RCC 7860 (cell line): ENCODE results near the gene HMGCR.

Experiments
- DNase-seq: peaks from one replicate; pipeline ENCODE4 v3.0.0-alpha.2; 2015; ENCODE audit warnings: low spot score
- FAIRE-seq: peaks from 2 replicates; lab custom pipeline; 2012; peaks lifted over from hg19 to GRCh38; lab: Jason Lieb, UNC

The HMGCR gene

DNA sequence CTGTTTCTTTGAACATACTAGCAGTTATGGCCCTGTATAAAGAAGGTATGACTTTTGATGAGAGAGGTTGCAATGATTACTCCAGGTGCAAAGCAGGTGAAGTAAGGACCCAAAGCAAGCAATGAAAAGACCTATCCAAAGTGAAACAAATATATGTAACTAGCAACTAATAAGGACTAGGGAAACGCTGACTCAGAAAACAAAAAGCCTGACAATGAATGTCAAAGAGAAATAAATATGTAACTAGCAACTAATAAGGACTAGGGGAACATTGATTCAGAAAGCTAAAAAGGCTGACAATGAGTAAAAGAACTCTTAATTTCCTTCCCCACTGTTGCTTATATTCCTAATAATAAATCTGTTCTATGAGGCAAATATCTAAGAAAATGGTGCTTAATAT lies 43.1 kb downstream of the HMGCR start:
- DNase-seq = no peak
- no peak for FAIRE-seq

DNA sequence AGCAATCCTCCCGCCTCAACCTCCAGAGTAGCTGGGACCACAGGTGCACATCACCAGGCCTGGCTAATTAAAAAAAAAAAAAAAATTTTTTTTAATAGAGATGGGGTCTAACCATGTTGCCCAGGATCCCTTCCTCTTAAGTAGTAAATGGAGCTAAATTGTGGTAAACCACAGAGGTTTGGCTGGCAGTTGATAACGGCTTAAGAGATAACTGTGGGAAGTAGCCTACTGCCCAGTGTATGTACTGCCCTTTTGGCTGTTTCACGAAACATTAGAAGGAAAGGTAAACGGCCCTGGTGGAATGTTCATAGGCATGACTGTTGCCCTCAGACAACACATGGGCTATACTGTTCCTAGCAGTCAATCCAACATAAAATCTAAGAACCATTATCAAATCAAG lies 44.4 kb downstream of the HMGCR start:
- DNase-seq = no peak
- no peak for FAIRE-seq

DNA sequence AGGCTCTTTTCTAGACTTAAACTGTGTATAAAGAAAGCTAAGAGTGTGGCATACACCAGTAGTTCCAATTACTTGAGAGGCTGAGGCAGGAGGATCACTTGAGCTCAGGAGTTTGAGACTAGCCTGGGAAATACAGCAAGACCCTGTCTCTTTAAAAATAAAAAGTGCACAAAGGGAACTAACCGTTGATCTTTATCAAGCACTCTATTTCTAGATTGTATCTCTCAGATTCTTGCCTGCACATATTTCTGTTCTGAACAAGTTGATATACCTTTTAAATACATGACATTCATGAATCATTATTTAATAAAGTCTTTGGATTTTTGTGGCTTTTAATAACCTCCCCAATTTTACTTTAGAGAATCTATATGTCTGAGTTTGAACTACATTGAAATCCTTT lies 47.2 kb downstream of the HMGCR start:
- no peak for DNase-seq
- FAIRE-seq = no peak

DNA sequence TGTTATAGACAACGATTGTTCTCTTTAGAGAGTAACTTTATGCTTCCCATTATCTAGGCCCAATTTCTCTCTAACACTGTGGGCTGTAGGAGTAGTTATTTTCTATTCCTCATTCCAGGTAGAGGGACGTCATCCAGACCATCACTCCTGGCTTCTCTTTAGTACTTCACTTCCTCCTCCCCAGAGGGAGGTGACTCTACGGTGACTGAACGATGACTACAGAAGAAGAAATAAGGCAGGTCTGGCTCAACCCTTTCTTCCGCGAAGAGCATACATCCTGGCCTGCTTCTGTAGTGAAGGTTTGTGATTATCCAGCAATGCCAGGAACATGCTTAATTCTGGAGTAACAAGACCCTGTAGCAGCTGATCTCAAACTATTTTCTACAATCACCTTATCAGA lies 50.8 kb downstream of the HMGCR start:
- DNase-seq (no peak), FAIRE-seq (no peak)

DNA sequence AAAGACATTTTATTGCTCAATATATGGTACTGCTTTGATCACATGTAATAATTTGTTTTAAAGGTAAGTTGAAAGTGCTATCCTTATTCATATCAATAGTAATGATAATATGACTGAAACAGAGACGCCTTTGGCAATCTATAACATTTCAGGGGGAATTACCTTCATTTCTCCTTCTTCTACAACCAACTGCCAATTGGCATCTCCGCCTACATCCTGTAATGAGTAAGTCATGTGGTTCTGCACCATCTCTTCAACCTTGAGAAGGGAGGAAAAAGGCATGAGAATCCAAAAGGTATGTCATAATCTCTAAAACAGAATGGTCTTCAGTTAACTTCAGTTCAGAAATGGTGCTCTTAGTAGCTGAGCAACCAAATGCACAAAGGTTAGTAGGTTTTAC lies 52.4 kb downstream of the HMGCR start:
- DNase-seq (no peak), FAIRE-seq (no peak)

DNA sequence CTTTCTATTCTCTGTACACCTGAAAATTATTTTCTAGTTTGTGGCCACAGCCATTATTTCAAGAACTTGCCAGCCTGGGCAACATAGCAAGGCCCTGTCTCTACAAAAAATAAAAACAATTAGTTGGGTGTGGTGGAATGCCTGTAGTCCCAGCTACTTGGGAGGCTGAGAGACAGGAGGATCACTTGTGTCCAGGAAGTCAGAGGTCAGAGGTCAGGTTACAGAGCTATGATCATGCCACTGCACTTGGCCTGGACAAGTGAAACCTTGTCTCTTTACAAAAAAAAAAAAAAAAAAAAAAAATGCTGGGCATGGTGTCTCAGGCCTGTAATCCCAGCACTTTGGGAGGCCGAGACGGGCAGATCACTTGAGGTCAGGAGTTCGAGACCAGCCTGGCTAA lies 58.3 kb downstream of the HMGCR start:
- FAIRE-seq = no peak

DNA sequence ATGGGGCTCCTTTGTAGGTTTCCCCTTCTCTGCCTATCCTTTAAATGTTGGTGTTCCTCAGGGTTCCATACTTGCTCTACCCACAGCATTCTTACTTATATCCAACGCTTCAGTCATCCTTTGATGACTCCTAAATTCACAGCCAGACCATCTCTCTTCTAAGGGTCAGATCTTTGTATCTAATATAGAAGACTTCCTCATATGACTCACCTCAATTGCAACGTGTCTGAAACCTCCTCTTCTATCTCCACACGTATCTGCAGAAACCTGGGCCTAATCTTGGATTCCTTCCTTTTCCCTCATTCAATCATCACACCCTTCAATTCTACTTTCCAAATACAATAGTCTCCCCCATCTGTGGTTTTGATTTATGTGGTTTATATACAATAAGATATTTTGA lies 68.3 kb downstream of the HMGCR start:
- no peak for DNase-seq
- no peak for FAIRE-seq

More for the DNA sequence above, 58.3 kb downstream of the HMGCR start:
- no peak for DNase-seq
